GM12875 (cell line): Measurements from ENCODE around the gene ROCK1.

Source experiments
- H3K4me3 ChIP-seq: one replicate; pipeline ENCODE4 v1.5.1; 2011; ENCODE audit warnings: low read depth, low read length, control low read depth
- TF ChIP-seq, protein P1 (sequence below): IDR thresholded peaks from 2 replicates; pipeline ENCODE4 v1.5.1; 2011; ENCODE audit warnings: low read depth, mild to moderate bottlenecking, control low read depth, inconsistent platforms, low read length, moderate library complexity, borderline replicate concordance; ENCODE audit not compliant: insufficient read depth

The ROCK1 gene

DNA sequence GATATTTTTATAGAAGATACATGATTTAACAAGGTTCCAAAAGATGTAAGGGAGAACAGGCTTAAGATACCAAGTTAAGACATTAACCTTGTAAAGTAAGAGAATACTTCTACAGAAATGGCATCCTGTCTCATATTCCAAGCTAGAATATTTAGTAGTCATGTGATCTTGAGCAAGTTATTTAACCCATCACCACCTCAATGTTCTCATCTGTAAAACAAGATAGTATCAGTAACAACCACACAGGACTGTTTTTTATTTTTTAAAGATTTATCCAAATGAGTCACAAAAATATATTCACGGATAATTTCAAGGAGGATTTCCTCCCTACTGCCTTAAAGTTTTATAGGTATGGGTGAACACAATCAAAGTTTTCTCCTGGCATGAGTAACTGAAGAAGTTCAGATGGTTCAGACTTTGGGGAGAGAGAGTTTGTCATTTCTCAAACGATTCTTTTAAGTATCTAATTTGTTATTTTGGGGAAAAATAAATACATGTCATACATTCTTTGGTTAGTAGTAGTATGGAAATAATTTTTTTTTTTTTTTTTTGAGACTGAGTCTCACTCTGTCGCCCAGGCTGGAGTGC, 25.9 kb downstream of the ROCK1 start:
- no peak overlapping the region for H3K4me3 ChIP-seq
- TF ChIP-seq, protein P1, sequence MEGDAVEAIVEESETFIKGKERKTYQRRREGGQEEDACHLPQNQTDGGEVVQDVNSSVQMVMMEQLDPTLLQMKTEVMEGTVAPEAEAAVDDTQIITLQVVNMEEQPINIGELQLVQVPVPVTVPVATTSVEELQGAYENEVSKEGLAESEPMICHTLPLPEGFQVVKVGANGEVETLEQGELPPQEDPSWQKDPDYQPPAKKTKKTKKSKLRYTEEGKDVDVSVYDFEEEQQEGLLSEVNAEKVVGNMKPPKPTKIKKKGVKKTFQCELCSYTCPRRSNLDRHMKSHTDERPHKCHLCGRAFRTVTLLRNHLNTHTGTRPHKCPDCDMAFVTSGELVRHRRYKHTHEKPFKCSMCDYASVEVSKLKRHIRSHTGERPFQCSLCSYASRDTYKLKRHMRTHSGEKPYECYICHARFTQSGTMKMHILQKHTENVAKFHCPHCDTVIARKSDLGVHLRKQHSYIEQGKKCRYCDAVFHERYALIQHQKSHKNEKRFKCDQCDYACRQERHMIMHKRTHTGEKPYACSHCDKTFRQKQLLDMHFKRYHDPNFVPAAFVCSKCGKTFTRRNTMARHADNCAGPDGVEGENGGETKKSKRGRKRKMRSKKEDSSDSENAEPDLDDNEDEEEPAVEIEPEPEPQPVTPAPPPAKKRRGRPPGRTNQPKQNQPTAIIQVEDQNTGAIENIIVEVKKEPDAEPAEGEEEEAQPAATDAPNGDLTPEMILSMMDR: no peak

DNA sequence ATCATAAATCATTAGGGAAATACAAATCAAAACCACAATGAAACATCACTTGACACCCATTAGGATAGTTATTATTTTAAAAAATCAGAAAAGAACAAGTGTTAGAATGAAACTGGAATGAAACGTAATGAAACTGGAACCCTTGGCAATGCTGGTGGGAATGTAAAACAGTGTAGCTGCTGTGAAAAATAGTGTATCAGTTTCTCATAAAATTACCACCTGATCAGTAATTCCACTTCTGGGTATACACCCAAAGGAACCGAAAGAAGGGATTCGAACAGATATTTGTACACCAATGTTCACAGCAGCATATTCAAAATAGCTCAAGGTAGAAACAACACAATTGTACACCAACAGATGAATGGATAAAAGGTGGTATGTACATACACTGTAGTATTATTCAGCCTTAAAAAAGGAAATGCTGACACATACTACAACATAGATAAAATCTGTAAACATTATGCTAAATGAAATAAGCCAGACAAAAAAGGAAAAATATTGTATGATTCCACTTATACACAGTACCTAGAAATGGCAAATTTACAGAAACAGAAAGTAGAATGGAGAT, 27.0 kb downstream of the ROCK1 start:
- TF ChIP-seq, protein P1: no peak
- H3K4me3 ChIP-seq: no peak overlapping the region

- TF ChIP-seq, protein P1: no peak
- H3K4me3 ChIP-seq: no peak overlapping the region
These were observed 28.6 kb downstream of the ROCK1 start for GRCh38 chr18:21083017-21083416.

- TF ChIP-seq, protein P1: no peak
- H3K4me3 ChIP-seq: no peak overlapping the region
These were observed 30.2 kb downstream of the ROCK1 start for GRCh38 chr18:21081426-21081825.

DNA sequence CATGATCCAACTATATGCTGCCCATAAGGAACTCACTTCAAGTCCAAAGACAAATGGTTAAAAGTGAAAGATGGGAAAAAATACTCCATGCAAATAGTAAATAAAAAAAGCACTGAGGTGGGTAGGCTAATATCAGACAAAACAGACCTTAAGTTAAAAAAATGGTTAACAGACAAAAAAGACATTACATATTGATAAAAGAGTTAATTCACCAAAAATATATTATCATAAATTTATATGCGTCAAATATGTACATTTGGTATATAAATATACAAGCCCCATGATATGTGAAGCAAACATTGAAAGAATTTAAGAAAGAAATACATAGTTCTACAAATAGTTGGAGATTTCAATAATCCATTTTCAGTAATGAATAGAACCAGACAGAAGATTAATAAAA, 31.0 kb downstream of the ROCK1 start:
- TF ChIP-seq, protein P1: no peak
- no peak overlapping the region for H3K4me3 ChIP-seq

GRCh38 chr18:21074336-21075323, 37.0 kb downstream of the ROCK1 start:
- no peak overlapping the region for H3K4me3 ChIP-seq
- TF ChIP-seq, protein P1: no peak
